Gastroesophageal sphincter (tissue), 3 donors: ENCODE data around the gene CATSPER3.

Experiments used
- CTCF ChIP-seq, 4 experiments: fragments of 200-600 bp in 2 of 4; fragments of 450-650 bp in 2 of 4; sonication (generic) in 1 of 4; IDR thresholded peaks; one replicate each; pipeline ENCODE4 v1.5.1; 2017 to 2019; ENCODE audit warnings: antibody characterized with exemption in 4 of 4, mild to moderate bottlenecking in 2 of 4, moderate library complexity in 2 of 4
- EP300 ChIP-seq: sonication (generic); formaldehyde crosslinking; IDR thresholded peaks from one replicate; pipeline ENCODE4 v1.6.1; 2017; ENCODE audit warnings: antibody characterized with exemption, mild to moderate bottlenecking
- POLR2A ChIP-seq, 2 donors: fragments of 450-650 bp; IDR thresholded peaks; one replicate each; pipeline ENCODE4 v1.6.1; 2017; ENCODE audit warnings: antibody characterized with exemption in 2 of 2, mild to moderate bottlenecking in 2 of 2, moderate library complexity in 1 of 2
- POLR2AphosphoS5 ChIP-seq: sonication (generic); formaldehyde crosslinking; IDR thresholded peaks from one replicate; pipeline ENCODE4 v1.6.1; 2017; ENCODE audit warnings: antibody characterized with exemption

GRCh38 chr5:134976841-134977240 is 9.1 kb downstream of the CATSPER3 start:
- TF ChIP-seq POLR2AphosphoS5: no peak
- no peak for TF ChIP-seq POLR2A (IDR thresholded peaks at IDR 0.05)
- TF ChIP-seq CTCF (IDR thresholded peaks at IDR 0.05): no peak
- TF ChIP-seq EP300: no peak
